Epithelial cell of proximal tubule (primary cell): ENCODE measurements around the gene NKX2-8. TPM values are rescaled to one million over a fixed set of nuclear protein-coding genes. Genes with fewer than 3 reads are reported as not detected.
A peak's percentile ranks its signal among the peaks of the same experiment; 100 is the strongest.

Source experiments
- DNase-seq: peaks from one replicate; pipeline ENCODE4 v3.0.0-alpha.2; 2011; ENCODE audit warnings: low read depth
- H3K4me3 ChIP-seq: 2 replicates; pipeline ENCODE4 v1.5.1; 2011; ENCODE audit warnings: low read depth, mild to moderate bottlenecking, low read length
- total RNA-seq: library from RNA; depleted of rRNA; stranded (reverse); fragments of >200 nt; gene quantifications from 2 replicates; pipeline ENCODE4 v1.2.3, GENCODE V29; 2015
- TF ChIP-seq, protein P1 (sequence below): conservative IDR thresholded peaks from 2 replicates; pipeline ENCODE4 v1.5.1; 2012; ENCODE audit warnings: low read depth, mild to moderate bottlenecking, low read length

The NKX2-8 gene
- total RNA-seq, 1 donor from 2014 or later: not detected

DNA sequence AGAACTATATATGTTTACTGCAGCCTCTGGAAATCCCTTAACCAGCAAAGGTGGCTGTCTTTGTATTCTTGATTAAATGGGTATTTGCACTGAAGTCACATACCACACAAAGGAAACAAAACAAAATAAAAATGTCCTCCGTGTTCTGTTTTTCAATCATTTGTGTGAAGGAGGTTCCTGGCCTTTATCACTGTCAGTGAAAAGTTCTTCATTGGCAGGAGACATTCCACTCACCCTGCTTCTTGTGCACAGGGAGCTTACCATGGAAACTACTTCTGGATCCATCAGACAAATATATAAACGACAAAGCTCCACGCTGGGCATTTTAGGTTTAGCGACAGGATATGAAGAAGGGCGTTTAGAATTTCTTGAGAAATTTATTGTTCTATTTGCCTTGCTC, 5.7 kb upstream of the NKX2-8 start:
- TF ChIP-seq, protein P1, sequence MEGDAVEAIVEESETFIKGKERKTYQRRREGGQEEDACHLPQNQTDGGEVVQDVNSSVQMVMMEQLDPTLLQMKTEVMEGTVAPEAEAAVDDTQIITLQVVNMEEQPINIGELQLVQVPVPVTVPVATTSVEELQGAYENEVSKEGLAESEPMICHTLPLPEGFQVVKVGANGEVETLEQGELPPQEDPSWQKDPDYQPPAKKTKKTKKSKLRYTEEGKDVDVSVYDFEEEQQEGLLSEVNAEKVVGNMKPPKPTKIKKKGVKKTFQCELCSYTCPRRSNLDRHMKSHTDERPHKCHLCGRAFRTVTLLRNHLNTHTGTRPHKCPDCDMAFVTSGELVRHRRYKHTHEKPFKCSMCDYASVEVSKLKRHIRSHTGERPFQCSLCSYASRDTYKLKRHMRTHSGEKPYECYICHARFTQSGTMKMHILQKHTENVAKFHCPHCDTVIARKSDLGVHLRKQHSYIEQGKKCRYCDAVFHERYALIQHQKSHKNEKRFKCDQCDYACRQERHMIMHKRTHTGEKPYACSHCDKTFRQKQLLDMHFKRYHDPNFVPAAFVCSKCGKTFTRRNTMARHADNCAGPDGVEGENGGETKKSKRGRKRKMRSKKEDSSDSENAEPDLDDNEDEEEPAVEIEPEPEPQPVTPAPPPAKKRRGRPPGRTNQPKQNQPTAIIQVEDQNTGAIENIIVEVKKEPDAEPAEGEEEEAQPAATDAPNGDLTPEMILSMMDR: no peak
- no peak overlapping the region for H3K4me3 ChIP-seq
- no peak for DNase-seq

DNA sequence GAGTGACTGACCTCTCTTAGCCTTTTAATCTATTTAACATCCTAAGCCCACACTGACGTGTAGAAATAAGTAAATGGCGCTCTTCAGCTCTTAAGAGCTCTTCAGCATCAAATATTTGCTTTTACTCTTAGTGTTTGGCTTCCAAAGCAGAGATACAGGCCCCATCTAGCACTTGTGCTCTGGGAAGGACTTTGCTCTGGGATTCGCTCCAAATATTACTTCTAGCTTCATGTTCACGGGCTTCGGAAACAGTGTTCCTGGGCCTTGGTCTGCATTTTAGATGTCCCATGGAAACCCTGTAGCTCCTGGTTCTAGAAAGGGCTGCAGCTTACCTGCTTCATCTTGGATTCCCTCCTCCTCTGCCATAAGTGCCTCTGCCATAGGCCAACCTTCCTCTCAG, 2.7 kb upstream of the NKX2-8 start:
- DNase-seq: no peak
- TF ChIP-seq, protein P1: no peak
- no peak overlapping the region for H3K4me3 ChIP-seq

DNA sequence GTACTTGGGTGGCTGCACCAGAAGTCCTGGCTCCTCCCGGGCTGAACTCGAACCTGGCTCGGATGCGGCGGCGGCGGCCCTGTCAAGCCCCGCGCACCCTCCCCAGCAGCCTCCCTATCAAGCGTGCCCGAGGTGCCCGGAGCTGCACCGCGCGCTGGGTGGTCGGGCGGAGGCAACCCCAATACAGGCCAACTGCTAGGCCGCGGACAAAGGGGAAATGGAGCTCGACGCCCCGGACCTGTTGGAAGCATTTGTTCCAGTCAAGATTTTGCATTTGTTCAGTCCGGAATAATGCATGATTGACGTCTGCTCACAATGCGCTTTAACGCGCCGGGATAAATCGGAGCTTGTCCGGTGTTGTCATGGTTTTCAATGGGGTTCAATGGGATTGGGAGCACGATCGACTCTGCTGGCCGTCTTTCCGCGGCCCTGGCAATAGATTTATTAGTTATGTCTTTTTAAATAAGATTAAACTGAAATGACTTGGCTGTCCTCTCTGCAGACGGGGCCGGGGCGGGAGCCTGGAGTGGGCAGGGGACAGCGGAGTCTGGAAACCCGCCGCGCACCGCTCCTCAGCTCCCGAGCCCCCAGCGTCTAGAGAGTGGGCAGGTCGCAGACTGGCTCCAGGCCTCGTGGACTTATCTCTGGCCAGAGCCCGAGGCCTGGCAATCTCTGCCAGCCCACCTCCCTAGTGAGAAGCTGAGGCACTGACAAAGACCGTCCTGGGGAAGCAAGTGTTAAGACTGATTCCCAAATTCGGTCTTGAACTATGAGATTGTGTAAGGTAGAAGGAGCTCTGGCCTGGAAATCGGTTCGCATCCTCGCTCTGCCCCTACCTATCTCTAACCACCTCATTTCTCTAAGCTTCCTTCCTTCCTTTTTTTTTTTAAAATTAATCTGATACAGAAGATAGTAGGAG, 1.7 kb upstream of the NKX2-8 start:
- TF ChIP-seq, protein P1: no peak
- DNase-seq: no peak
- H3K4me3 ChIP-seq: no peak overlapping the region

DNA sequence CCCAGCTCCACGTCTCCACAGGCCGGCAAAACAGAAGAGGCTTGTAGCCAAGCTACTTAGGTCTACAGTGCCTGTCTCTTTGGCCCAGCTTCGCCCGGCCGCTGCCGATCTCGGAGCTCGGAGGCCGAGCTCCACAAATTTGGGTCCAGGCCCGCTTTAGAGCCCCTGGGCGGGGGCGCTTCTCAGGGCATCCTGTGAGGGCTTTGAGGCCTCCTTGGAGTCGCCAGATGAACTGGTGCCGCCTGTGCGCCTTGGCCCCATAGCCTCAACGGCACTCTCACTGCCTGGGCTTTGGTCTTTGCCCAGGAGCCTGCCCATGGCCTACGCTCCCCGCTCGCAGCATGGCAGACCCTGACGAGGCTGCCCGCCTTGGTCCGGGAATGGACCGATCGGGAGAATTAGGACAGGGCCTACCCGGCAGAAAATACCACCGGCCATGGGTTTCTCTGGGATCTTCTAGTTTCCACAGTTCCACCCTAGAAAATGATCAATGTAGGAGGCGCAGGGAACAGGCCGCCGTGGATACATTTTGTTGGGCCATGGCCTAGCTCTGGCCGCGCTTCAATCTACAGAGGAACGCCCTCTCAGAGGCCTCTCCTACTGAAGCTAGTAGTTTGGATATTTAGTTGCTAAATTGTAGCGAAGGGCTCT, 953 bp upstream of the NKX2-8 start:
- TF ChIP-seq, protein P1: no peak
- no peak for DNase-seq
- no peak overlapping the region for H3K4me3 ChIP-seq

DNA sequence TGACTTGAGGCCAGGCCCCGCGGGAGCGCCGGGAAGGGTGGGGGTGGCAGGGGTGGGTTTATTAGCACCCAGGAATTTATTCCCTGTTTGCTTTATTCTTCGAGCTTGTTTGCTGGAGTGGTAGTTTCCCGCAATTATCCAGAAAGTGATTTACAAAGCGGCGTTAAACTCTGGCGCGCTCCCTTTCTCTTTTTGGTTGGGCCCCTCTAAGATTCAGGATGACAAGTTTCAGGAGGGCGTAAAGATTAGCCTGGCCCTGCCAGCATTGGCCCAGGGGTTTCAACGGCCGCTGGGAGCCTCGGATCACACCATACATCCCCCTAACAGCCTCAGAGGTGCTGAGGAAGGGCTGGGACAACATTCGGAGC, 444 bp upstream of the NKX2-8 start:
- TF ChIP-seq, protein P1: no peak
- no peak for DNase-seq
- no peak overlapping the region for H3K4me3 ChIP-seq

DNA sequence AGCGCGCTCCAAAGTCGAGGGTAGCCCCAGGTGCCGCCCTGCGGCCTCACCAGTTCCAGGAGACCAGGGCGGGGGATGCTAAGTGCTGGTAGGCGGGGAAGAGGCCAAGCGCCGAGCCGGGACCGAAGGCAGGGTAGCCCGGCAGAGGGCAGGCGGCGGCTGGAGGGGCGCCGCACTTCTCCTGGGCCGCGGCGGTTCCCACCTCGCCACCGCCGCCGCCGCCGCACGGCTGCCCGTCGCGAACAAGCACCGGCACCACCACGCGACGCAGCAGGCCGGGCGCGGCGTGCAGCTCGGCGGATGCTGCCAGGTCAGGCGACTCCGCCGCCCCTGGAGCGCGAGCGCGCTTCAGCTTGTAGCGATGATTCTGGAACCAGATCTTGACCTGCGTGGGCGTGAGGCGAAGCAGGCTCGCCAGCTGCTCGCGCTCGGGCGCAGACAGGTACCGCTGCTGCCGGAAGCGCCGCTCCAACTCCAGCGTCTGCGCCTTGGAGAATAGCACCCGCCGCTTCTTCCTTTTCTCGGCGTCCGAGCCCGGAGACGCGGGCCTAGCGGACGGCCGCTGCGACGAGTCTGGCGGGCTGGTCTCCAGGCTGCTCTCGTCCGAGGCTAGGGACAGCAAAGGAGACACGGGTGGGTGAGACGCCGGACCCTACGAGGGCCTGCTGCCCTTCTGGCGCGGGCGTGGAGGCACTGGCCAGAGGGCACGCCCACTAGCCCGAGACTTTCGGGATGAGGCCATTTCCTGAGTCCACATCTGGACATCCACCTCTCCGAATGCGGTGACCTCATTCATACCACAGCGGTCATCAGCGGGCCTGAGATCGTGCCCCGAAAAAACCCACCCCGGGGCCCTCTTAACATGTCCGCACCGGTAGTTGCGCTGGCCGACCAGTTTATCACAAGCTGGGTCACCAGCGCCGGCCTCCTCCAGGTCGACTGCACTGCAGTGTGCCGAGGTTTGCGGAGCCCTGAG, 1.3 kb downstream of the NKX2-8 start:
- H3K4me3 ChIP-seq: peak overlapping the region; percentile 48
- TF ChIP-seq, protein P1: no peak
- no peak for DNase-seq
